ENCODE data around the gene MAPK14.
"Not testable (repeated sequence)": the region's sequence is repeated elsewhere in the genome, so short reads cannot be mapped to it uniquely, and the experiment has no call there.

The MAPK14 gene

GRCh38 chr6:36071281-36071680 lies 43.7 kb downstream of the MAPK14 start:
- DNase-seq: no peak

- DNase-seq: no peak
These were observed 44.1 kb downstream of the MAPK14 start for GRCh38 chr6:36071714-36072113.

GRCh38 chr6:36072681-36073080 lies 45.1 kb downstream of the MAPK14 start:
- no peak for DNase-seq

GRCh38 chr6:36073587-36073986 lies 46.0 kb downstream of the MAPK14 start:
- no peak for DNase-seq

GRCh38 chr6:36075656-36076055 lies 48.0 kb downstream of the MAPK14 start:
- no peak for DNase-seq

- DNase-seq: no peak
These were observed 48.8 kb downstream of the MAPK14 start for GRCh38 chr6:36076178-36077063.

- DNase-seq: no peak
These were observed 50.6 kb downstream of the MAPK14 start for GRCh38 chr6:36078159-36078558.

GRCh38 chr6:36079601-36080000 lies 52.0 kb downstream of the MAPK14 start:
- no peak for DNase-seq

GRCh38 chr6:36082318-36082717 lies 54.7 kb downstream of the MAPK14 start:
- DNase-seq: no peak

GRCh38 chr6:36083446-36083845 lies 55.8 kb downstream of the MAPK14 start:
- DNase-seq: no peak

GRCh38 chr6:36088204-36088603 lies 60.6 kb downstream of the MAPK14 start:
- not testable (repeated sequence) for DNase-seq

GRCh38 chr6:36089048-36089447 lies 61.4 kb downstream of the MAPK14 start:
- no peak for DNase-seq

GRCh38 chr6:36094238-36094637 lies 66.6 kb downstream of the MAPK14 start:
- no peak for DNase-seq

- peak; percentile 59 for DNase-seq
These were observed 67.3 kb downstream of the MAPK14 start for GRCh38 chr6:36094753-36095496.

- DNase-seq: no peak
These were observed 68.1 kb downstream of the MAPK14 start for GRCh38 chr6:36095497-36096391.

- no peak for DNase-seq
These were observed 70.8 kb downstream of the MAPK14 start for GRCh38 chr6:36098253-36098919.

GRCh38 chr6:36098920-36099647 lies 71.5 kb downstream of the MAPK14 start:
- no peak for DNase-seq

- DNase-seq: no peak
These were observed 72.4 kb downstream of the MAPK14 start for GRCh38 chr6:36099869-36100483.

GRCh38 chr6:36101691-36102090 lies 74.1 kb downstream of the MAPK14 start:
- no peak for DNase-seq

- no peak for DNase-seq
These were observed 75.2 kb downstream of the MAPK14 start for GRCh38 chr6:36102853-36103252.

- DNase-seq: no peak
These were observed 77.2 kb downstream of the MAPK14 start for GRCh38 chr6:36104836-36105235.

Data from HCEC 1CT (cell line).